Gastrocnemius medialis (tissue), 4 donors: Measurements from ENCODE around the gene ESAM. TPM values are rescaled to one million over a fixed set of nuclear protein-coding genes. Genes with fewer than 3 reads are reported as not detected.

ENCODE experiments used
- ATAC-seq, 2 donors: fragments of 150-250 bp; one replicate each; pipeline ENCODE4 v1.9.1; 2016
- DNase-seq, 2 donors: peaks; one replicate each; pipeline ENCODE4 v3.0.0-alpha.2; 2019
- H3K27ac ChIP-seq, 4 donors: fragments of 200-600 bp; sonication (generic); 1 replicate in 1 of 4; 2 replicates in 3 of 4; pipeline ENCODE4 v1.5.1; 2016 to 2018; ENCODE audit warnings: mild to moderate bottlenecking in 2 of 4, moderate library complexity in 1 of 4
- H3K27me3 ChIP-seq, 3 donors: fragments of 200-600 bp; sonication (generic) in 2 of 3; 1 replicate in 1 of 3; 2 replicates in 2 of 3; pipeline versions ENCODE4 v1.5.1 to v1.6.0; 2016 to 2019; ENCODE audit warnings: mild to moderate bottlenecking in 1 of 3, moderate library complexity in 1 of 3
- H3K36me3 ChIP-seq, 2 donors: fragments of 200-600 bp; sonication (generic) in 1 of 2; one replicate each; pipeline ENCODE4 v1.5.1; 2017 to 2018
- H3K4me1 ChIP-seq, 2 donors: fragments of 200-600 bp; sonication (generic) in 1 of 2; one replicate each; pipeline ENCODE4 v1.5.1; 2016 to 2017; ENCODE audit warnings: mild to moderate bottlenecking in 2 of 2
- H3K4me3 ChIP-seq, 4 donors: fragments of 200-600 bp; sonication (generic) in 3 of 4; 1 replicate in 1 of 4; 2 replicates in 3 of 4; pipeline ENCODE4 v1.5.1; 2016 to 2019; ENCODE audit warnings: mild to moderate bottlenecking in 2 of 4
- H3K9me3 ChIP-seq, 3 donors: fragments of 200-600 bp; sonication (generic) in 2 of 3; 1 replicate in 1 of 3; 2 replicates in 2 of 3; pipeline ENCODE4 v1.5.1; 2016 to 2019
- POLR2A ChIP-seq, 2 donors: fragments of 450-650 bp; IDR thresholded peaks; one replicate each; pipeline ENCODE4 v1.6.1; 2017; ENCODE audit warnings: antibody characterized with exemption in 2 of 2, mild to moderate bottlenecking in 2 of 2, moderate library complexity in 2 of 2
- in situ Hi-C, 4 donors: fragments of 200-750 bp; cut with MboI; loops; one replicate each; pipeline versions ENCODE4 v1.15.0 to v1.8.0; 2017; ENCODE audit warnings: low sequenced_read_pairs in 4 of 4
- intact Hi-C: fragments of 100-400 bp; cut with DNase I; formaldehyde crosslinking; loops from one replicate; pipeline ENCODE4 v1.15.1; 2023; ENCODE audit warnings: low total_unique reads
- total RNA-seq, 4 donors: library from RNA; depleted of rRNA; stranded (reverse); fragments of >200 nt; gene quantifications; one replicate each; pipeline versions ENCODE4 v1.1.0 to v1.2.3, GENCODE V29; 2016
- TF ChIP-seq, protein P1 (sequence below), 5 experiments: fragments of 450-650 bp in 3 of 5; fragments of 200-600 bp in 2 of 5; sonication (generic) in 2 of 5; IDR thresholded peaks in 4 of 5; conservative IDR thresholded peaks in 1 of 5; 1 replicate in 4 of 5; 2 replicates in 1 of 5; pipeline ENCODE4 v1.5.1; 2016 to 2019; ENCODE audit warnings: antibody characterized with exemption in 5 of 5, mild to moderate bottlenecking in 3 of 5, moderate library complexity in 3 of 5

Gene ESAM
- total RNA-seq, 4 donors from 2014 or later = 20.0 to 30.1 (median 27.5) TPM

DNA sequence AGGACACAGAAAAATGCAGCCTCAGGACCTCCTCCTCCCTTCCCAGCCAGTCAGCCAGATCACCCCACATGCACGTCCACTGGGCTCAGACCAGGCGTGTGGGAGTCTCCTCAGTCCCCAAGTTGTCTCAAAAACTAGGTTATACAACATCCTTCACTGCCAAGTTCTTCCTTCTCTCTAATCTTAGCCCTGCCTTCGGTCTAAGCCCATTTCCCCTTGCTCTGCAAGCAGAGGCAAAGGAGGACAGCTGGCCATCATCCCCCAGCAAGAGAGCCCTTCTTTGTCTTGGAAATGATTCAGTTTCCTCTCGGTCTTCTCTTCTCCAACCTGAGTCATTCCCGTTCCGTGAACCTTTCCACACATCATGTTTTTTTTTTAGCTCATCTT lies 36.4 kb downstream of the ESAM start:
- H3K27me3 ChIP-seq = peaks cover 0 to 11% (median 11%) of the 10 kb centered on the region in 3 donors
- no peak for ATAC-seq
- no peak overlapping the region for H3K4me3 ChIP-seq
- intact Hi-C loops = no loop called here
- H3K36me3 ChIP-seq = no peaks in the 10 kb centered on the region
- in situ Hi-C loops = no loop called here
- H3K9me3 ChIP-seq = no peaks in the 10 kb centered on the region
- no peaks in the 10 kb centered on the region for H3K4me1 ChIP-seq
- DNase-seq = no peak
- no peak overlapping the region for H3K27ac ChIP-seq
- TF ChIP-seq, protein P1, sequence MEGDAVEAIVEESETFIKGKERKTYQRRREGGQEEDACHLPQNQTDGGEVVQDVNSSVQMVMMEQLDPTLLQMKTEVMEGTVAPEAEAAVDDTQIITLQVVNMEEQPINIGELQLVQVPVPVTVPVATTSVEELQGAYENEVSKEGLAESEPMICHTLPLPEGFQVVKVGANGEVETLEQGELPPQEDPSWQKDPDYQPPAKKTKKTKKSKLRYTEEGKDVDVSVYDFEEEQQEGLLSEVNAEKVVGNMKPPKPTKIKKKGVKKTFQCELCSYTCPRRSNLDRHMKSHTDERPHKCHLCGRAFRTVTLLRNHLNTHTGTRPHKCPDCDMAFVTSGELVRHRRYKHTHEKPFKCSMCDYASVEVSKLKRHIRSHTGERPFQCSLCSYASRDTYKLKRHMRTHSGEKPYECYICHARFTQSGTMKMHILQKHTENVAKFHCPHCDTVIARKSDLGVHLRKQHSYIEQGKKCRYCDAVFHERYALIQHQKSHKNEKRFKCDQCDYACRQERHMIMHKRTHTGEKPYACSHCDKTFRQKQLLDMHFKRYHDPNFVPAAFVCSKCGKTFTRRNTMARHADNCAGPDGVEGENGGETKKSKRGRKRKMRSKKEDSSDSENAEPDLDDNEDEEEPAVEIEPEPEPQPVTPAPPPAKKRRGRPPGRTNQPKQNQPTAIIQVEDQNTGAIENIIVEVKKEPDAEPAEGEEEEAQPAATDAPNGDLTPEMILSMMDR (IDR thresholded peaks at IDR 0.05 in 4 of 5, conservative IDR thresholded peaks at IDR 0.05 in 1 of 5) = no peak
- TF ChIP-seq POLR2A (IDR thresholded peaks at IDR 0.05) = no peak

DNA sequence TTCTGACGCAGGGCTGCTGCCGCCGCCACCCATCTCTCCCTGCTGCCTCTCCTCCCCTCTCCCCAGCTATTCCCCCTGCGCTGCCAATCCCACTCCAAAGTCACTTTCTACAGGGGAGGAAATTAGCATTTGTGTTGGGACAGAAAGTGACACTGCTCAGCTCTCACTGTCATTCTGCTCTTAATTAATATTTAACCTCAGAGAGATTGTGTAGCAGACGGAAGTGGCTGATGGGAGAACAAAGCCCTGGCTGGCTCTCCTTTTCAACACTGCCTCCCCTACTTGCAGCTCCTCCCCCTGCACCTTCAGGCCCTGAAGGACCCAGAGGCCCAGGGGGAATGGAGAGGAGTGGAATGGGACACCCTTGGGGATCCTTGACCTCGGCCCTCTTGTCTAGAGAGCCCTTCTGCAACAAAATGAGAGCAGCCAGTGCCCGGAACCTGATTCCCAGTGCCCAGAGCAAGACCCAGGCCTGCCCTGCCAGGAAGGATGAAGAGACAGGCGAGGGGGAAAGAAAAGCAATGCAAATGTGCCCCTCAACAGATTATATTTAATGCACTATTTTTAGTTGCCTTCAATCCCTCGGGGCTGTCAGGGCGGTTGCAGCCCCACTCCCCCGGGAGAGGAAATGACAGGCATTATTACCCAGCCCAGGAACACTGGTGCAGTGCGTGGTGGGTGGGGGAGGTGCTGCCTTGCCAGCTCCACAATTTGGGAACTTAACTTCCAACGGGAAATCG lies 36.9 kb downstream of the ESAM start:
- intact Hi-C loops = no loop called here
- Histone ChIP-seq H3K9me3 (no peaks in the 10 kb centered on the region), H3K27ac (no peak overlapping the region), H3K27me3 (peaks cover 0 to 14% (median 12%) of the 10 kb centered on the region in 3 donors), H3K36me3 (no peaks in the 10 kb centered on the region), H3K4me3 (no peak overlapping the region), H3K4me1 (no peaks in the 10 kb centered on the region)
- ATAC-seq (no peak), DNase-seq (no peak)
- in situ Hi-C loops = no loop called here
- TF ChIP-seq, protein P1 (IDR thresholded peaks at IDR 0.05 in 4 of 5, conservative IDR thresholded peaks at IDR 0.05 in 1 of 5) = no peak
- TF ChIP-seq POLR2A (IDR thresholded peaks at IDR 0.05) = no peak

DNA sequence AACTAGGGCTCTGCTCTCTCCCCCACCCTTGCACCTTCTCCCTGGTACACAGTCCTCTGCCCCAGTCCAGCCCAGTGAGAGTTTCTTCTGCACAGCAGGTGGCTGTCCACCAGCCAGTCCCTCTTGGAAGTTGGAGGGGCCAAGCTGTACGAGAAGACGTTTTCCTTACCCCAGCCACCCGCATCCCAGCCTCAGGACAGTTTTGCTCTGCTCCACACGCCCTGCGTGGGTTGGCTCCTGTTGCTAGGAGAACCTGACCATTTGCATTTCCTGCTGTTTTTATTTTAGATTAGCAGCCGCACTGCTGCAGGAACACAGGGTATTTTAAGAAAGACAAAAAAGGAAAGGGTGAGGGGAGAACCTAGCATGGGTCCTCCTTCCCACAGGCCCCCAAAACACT lies 39.9 kb downstream of the ESAM start:
- H3K4me1 ChIP-seq = peaks cover 5 to 10% of the 10 kb centered on the region in 2 donors
- no peak overlapping the region for H3K4me3 ChIP-seq
- intact Hi-C loops (no loop called here), in situ Hi-C loops (no loop called here)
- no peak overlapping the region for H3K27ac ChIP-seq
- no peaks in the 10 kb centered on the region for H3K9me3 ChIP-seq
- ATAC-seq (no peak), DNase-seq (no peak)
- H3K27me3 ChIP-seq = peaks cover 11 to 29% (median 20%) of the 10 kb centered on the region in 3 donors
- TF ChIP-seq, protein P1 (IDR thresholded peaks at IDR 0.05 in 4 of 5, conservative IDR thresholded peaks at IDR 0.05 in 1 of 5) = no peak
- no peak for TF ChIP-seq POLR2A (IDR thresholded peaks at IDR 0.05)
- H3K36me3 ChIP-seq = no peaks in the 10 kb centered on the region

DNA sequence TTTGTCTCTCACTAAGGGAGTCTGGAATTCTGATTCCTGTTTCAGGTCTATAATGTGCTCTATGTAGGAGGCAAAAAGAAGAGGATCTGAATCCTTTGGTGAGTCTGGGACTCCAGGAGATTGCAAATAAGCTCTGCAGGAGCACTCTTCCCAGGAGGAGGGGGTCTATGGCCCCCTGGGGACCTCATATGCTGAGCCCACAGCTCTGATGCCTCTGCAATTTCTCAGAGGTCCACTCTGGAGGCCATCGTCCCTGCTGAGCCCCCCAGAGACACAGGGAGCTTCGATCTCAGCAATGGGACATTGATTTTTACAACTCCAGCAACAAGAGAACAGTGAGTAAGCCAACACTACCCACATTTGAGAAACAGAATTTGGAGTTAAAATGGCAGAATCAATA lies 42.6 kb downstream of the ESAM start:
- Histone ChIP-seq H3K4me1 (peaks cover 5 to 10% of the 10 kb centered on the region in 2 donors), H3K4me3 (no peak overlapping the region), H3K36me3 (no peaks in the 10 kb centered on the region), H3K27me3 (peaks cover 11 to 36% (median 22%) of the 10 kb centered on the region in 3 donors), H3K9me3 (no peaks in the 10 kb centered on the region), H3K27ac (no peak overlapping the region)
- no peak for ATAC-seq
- in situ Hi-C loops (no loop called here), intact Hi-C loops (no loop called here)
- DNase-seq = no peak
- TF ChIP-seq POLR2A (IDR thresholded peaks at IDR 0.05) = no peak
- TF ChIP-seq, protein P1 (IDR thresholded peaks at IDR 0.05 in 4 of 5, conservative IDR thresholded peaks at IDR 0.05 in 1 of 5) = no peak
